ENCODE data around the gene GPC1.

DNA sequence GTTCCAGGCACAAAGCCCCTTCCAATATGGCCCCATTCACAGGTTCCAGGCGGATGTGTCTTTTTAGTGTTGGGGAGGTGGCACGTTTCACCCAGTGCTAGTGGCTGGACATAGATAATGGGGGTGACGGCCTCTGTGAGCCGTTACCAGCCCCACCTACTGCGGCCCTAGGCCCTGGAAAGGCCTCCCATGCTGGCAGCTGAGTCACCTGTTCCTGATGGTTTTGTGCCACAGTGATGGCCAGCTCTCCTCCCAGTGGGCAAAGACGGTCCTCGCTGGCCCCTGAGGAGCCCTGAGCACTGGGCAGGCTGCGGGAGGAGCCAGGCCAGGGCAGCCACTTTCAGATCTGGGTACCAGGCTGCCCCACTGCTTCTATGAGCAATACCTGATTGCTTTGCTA is 40.0 kb upstream of the GPC1 start:
- no peak for TF ChIP-seq CTCF (CRISPR knock-in tag; IDR thresholded peaks at IDR 0.05)
- TF ChIP-seq XRCC5 (optimal IDR thresholded peaks at IDR 0.05; ENCODE audit: low read length), result no peak
- TF ChIP-seq ZKSCAN1 (IDR thresholded peaks at IDR 0.05; ENCODE audit: low read length), result no peak
- TF ChIP-seq KDM5B (CRISPR knock-in tag; IDR thresholded peaks at IDR 0.05; ENCODE audit: borderline replicate concordance), result no peak
